SK-N-SH (cell line): Measurements from ENCODE around the gene HOXC11. TPM values are rescaled to one million over a fixed set of nuclear protein-coding genes. Genes with fewer than 3 reads are reported as not detected.
A peak's percentile ranks its signal among the peaks of the same experiment; 100 is the strongest.

Source experiments
- CTCF ChIA-PET: fragments of 300-600, 350-600 bp; formaldehyde crosslinking; extraction: SDS; loops from one replicate; lab custom pipeline; 2021; lab: Yijun Ruan, JAX
- POLR2A ChIA-PET: fragments of 350-600 bp; sonication (Branson Sonifier 250); formaldehyde crosslinking; extraction: SDS; loops from one replicate; lab custom pipeline; 2020; ENCODE audit warnings: antibody characterized with exemption, inconsistent platforms; lab: Yijun Ruan, JAX
- DNase-seq: peaks from one replicate; pipeline ENCODE4 v3.0.0; 2012
- H2AFZ ChIP-seq: fragments of 200-600 bp; sonication (generic); 2 replicates; pipeline ENCODE4 v1.8.1; 2016; ENCODE audit warnings: antibody characterized with exemption, mild to moderate bottlenecking, low read depth
- H3F3A ChIP-seq: fragments of 200-600 bp; sonication (generic); replicated peaks from 2 replicates; pipeline ENCODE3; 2016; ENCODE audit warnings: antibody characterized with exemption, mild to moderate bottlenecking; ENCODE audit not compliant: insufficient read depth
- H3K27ac ChIP-seq, 2 experiments: fragments of 200-500 bp in 1 of 2; fragments of 200-600 bp in 1 of 2; sonication (Bioruptor generic) in 1 of 2; sonication (generic), shearing (Covaris generic) in 1 of 2; 2 replicates each; pipeline versions ENCODE4 v1.5.1 to v1.6.1; 2014 to 2016; ENCODE audit warnings: low read depth in 2 of 2, inconsistent platforms in 1 of 2, low read length in 1 of 2, mild to moderate bottlenecking in 1 of 2, mixed read lengths in 1 of 2
- H3K27me3 ChIP-seq: fragments of 200-600 bp; sonication (generic), shearing (Covaris generic); 2 replicates; pipeline ENCODE4 v1.6.1; 2016; ENCODE audit warnings: mixed run types; ENCODE audit not compliant: insufficient read depth
- H3K36me3 ChIP-seq, 2 experiments: fragments of 200-500 bp in 1 of 2; fragments of 200-600 bp in 1 of 2; sonication (Bioruptor generic) in 1 of 2; sonication (generic) in 1 of 2; replicated peaks in 1 of 2; 2 replicates each; pipeline versions ENCODE3 to v1.5.1; 2014 to 2016; ENCODE audit warnings: low read length in 1 of 2, mild to moderate bottlenecking in 1 of 2; ENCODE audit not compliant: insufficient read depth in 2 of 2, control insufficient read depth in 1 of 2
- H3K4me1 ChIP-seq, 2 experiments: fragments of 200-500 bp in 1 of 2; fragments of 200-600 bp in 1 of 2; sonication (Bioruptor generic) in 1 of 2; sonication (generic), shearing (Covaris generic) in 1 of 2; 2 replicates each; pipeline versions ENCODE4 v1.5.1 to v1.6.1; 2014 to 2016; ENCODE audit warnings: low read depth in 1 of 2, low read length in 1 of 2, mixed run types in 1 of 2; ENCODE audit not compliant: insufficient read depth in 2 of 2, control insufficient read depth in 1 of 2
- H3K4me2 ChIP-seq: fragments of 200-600 bp; sonication (generic), shearing (Covaris generic); 2 replicates; pipeline ENCODE4 v1.6.1; 2017; ENCODE audit warnings: mixed run types
- H3K4me3 ChIP-seq, 2 experiments: fragments of 200-500 bp in 1 of 2; fragments of 200-600 bp in 1 of 2; sonication (Bioruptor generic) in 1 of 2; sonication (generic), shearing (Covaris generic) in 1 of 2; 2 replicates each; pipeline versions ENCODE4 v1.5.1 to v1.8.1; 2014 to 2016; ENCODE audit warnings: low read depth in 2 of 2, inconsistent platforms in 1 of 2, low read length in 1 of 2, mild to moderate bottlenecking in 1 of 2, mixed read lengths in 1 of 2, moderate library complexity in 1 of 2
- H3K79me2 ChIP-seq: fragments of 200-600 bp; sonication (generic); 2 replicates; pipeline ENCODE4 v1.8.1; 2017; ENCODE audit warnings: mild to moderate bottlenecking; ENCODE audit not compliant: insufficient read depth
- H3K9ac ChIP-seq: fragments of 200-600 bp; sonication (generic); 2 replicates; pipeline ENCODE4 v1.6.1; 2017; ENCODE audit warnings: mixed run types
- H3K9me2 ChIP-seq: fragments of 200-600 bp; sonication (generic); 2 replicates; pipeline ENCODE4 v1.6.1; 2017; ENCODE audit warnings: mixed run types
- H3K9me3 ChIP-seq: fragments of 200-600 bp; sonication (generic); 2 replicates; pipeline ENCODE4 v1.6.1; 2017; ENCODE audit warnings: mixed run types, mild to moderate bottlenecking, moderate library complexity
- H4K20me1 ChIP-seq: fragments of 200-600 bp; sonication (generic); 2 replicates; pipeline ENCODE4 v1.6.1; 2017; ENCODE audit warnings: mild to moderate bottlenecking, mixed run types; ENCODE audit not compliant: insufficient read depth
- CTCF ChIP-seq: fragments of 200-600 bp; sonication (generic); IDR thresholded peaks from 2 replicates; pipeline ENCODE4 v1.6.1; 2017; ENCODE audit warnings: antibody characterized with exemption, mild to moderate bottlenecking, moderate library complexity
- ELF1 ChIP-seq: IDR thresholded peaks from 2 replicates; pipeline ENCODE4 v1.4.0; 2012
- FOSL2 ChIP-seq: IDR thresholded peaks from 2 replicates; pipeline ENCODE4 v1.4.0; 2012; ENCODE audit warnings: low read depth, mild to moderate bottlenecking, moderate library complexity, borderline replicate concordance
- FOXM1 ChIP-seq: IDR thresholded peaks from 2 replicates; pipeline ENCODE4 v1.4.0; 2012; ENCODE audit warnings: low read depth, mild to moderate bottlenecking
- GABPA ChIP-seq: IDR thresholded peaks from 2 replicates; pipeline ENCODE4 v1.4.0; 2012; ENCODE audit warnings: low read depth, mild to moderate bottlenecking
- GATA2 ChIP-seq: sonication (generic); formaldehyde crosslinking; IDR thresholded peaks from 2 replicates; pipeline ENCODE4 v1.5.0; 2020; ENCODE audit warnings: mild to moderate bottlenecking, missing genetic modification reagents
- JUND ChIP-seq: IDR thresholded peaks from 2 replicates; pipeline ENCODE4 v1.4.0; 2012
- MEF2A ChIP-seq: IDR thresholded peaks from 2 replicates; pipeline ENCODE4 v1.4.0; 2012; ENCODE audit warnings: low read depth, borderline replicate concordance
- RFX5 ChIP-seq: IDR thresholded peaks from 2 replicates; pipeline ENCODE4 v1.6.1; 2012; ENCODE audit warnings: mild to moderate bottlenecking, improper control_type of control experiment, low read length
- SIN3A ChIP-seq: IDR thresholded peaks from 2 replicates; pipeline ENCODE4 v1.6.1; 2012; ENCODE audit warnings: low read depth, mild to moderate bottlenecking, low read length, moderate library complexity, borderline replicate concordance
- SMC3 ChIP-seq: IDR thresholded peaks from 2 replicates; pipeline ENCODE4 v1.6.1; 2012; ENCODE audit warnings: low read depth, low read length, improper control_type of control experiment
- TAF1 ChIP-seq: IDR thresholded peaks from 2 replicates; pipeline ENCODE4 v1.6.1; 2012; ENCODE audit warnings: low read depth, mild to moderate bottlenecking, low read length, moderate library complexity, borderline replicate concordance
- YY1 ChIP-seq: IDR thresholded peaks from 2 replicates; pipeline ENCODE4 v1.4.0; 2012; ENCODE audit warnings: low read depth, mild to moderate bottlenecking
- ZBTB33 ChIP-seq: IDR thresholded peaks from 2 replicates; pipeline ENCODE4 v1.4.0; 2012; ENCODE audit warnings: low read depth, borderline replicate concordance
- WGBS: methylation state at CpG from one replicate; pipeline ENCODE4 v1.1.6; 2017; ENCODE audit warnings: low lambda C conversion rate; 5-methylcytosine and 5-hydroxymethylcytosine counted together
- polyA plus RNA-seq, 3 experiments: library from polyadenylated mRNA; depleted of rRNA; stranded (reverse); fragments of >200 nt; gene quantifications; 2 replicates each; pipeline ENCODE4 v1.2.3, GENCODE V29; 2012

Gene HOXC11
- polyA plus RNA-seq (2012; rRNA removed), result not detected in 2 replicates
- polyA plus RNA-seq (2012; cell fraction: cytosol; rRNA removed), result not detected in 2 replicates
- polyA plus RNA-seq (2012; cell fraction: nucleus; rRNA removed), result not detected in 2 replicates

- no peak for TF ChIP-seq GATA2 (CRISPR knock-in tag)
- TF ChIP-seq CTCF, result no peak
- TF ChIP-seq FOXM1, result no peak
- TF ChIP-seq ELF1, result no peak
- no peak for TF ChIP-seq SIN3A
- no peak for TF ChIP-seq GABPA
- no peak for TF ChIP-seq MEF2A
- TF ChIP-seq YY1, result no peak
- peaks cover 0 to 2% of the 10 kb centered on the region in 2 experiments; a peak in 1 of 4 replicates for H3K4me1 ChIP-seq
- H3K36me3 ChIP-seq, result no peaks in the 10 kb centered on the region
- H4K20me1 ChIP-seq, result 0 out of 2 replicates have a peak, but pooled peaks cover 2% of the 10 kb centered on the region
- no peak within 1 kb of the TSS for H3K4me3 ChIP-seq
- H3K9ac ChIP-seq, result no peak within 1 kb of the TSS
- H3K27ac ChIP-seq, result no peak within 1 kb of the TSS
- H3K4me2 ChIP-seq, result peak within 1 kb of the TSS; percentile 24; the same call in 1 of the 2 replicates
- DNase-seq, result no peak
- peaks cover 3% of the 10 kb centered on the region for H3F3A ChIP-seq
- no peaks in the 10 kb centered on the region for H3K79me2 ChIP-seq
- WGBS, result 36% methylated on average over 21 of the region's 21 CpGs
- no peak within 1 kb of the TSS; the same call in 1 of the 2 replicates for H2AFZ ChIP-seq
- ChIA-PET CTCF (interaction anchor here (0.9 to 12.7 kb wide), 5 partner anchors 11 to 234 kb away, joined by 3 to 134 read pairs (median 5); partner anchors contain the start of gene HOXC10), POLR2A (no interaction called here)
- H3K9me2 ChIP-seq, result no peaks in the 10 kb centered on the region
- peaks cover 100% of the 10 kb centered on the region for H3K27me3 ChIP-seq
- no peaks in the 10 kb centered on the region for H3K9me3 ChIP-seq
Measured at GRCh38 chr12:53972722-53973235, at the start of gene HOXC11. Gene HOXC11 (plus strand): TSS chr12:53973126. CDS start chr12:53973242, 116 bp downstream.

- no peak overlapping the region for H3K4me2 ChIP-seq
- H3K4me1 ChIP-seq, result no peaks in the 10 kb centered on the region
- H3K36me3 ChIP-seq, result no peaks in the 10 kb centered on the region
- H3K27ac ChIP-seq, result no peak overlapping the region
- 5% methylated on average over 2 of the region's 2 CpGs for WGBS
- no peaks in the 10 kb centered on the region for H3K9me2 ChIP-seq
- peaks cover 69% of the 10 kb centered on the region for H3K27me3 ChIP-seq
- ChIA-PET CTCF (interaction anchor here (1.5 to 1.7 kb wide), 2 partner anchors 14 to 16 kb away, joined by 4 to 5 read pairs; partner anchors contain the start of gene HOXC13), POLR2A (no interaction called here)
- no peak overlapping the region for H2AFZ ChIP-seq
- no peaks in the 10 kb centered on the region for H3F3A ChIP-seq
- H4K20me1 ChIP-seq, result no peaks in the 10 kb centered on the region
- H3K9me3 ChIP-seq, result no peaks in the 10 kb centered on the region
- TF ChIP-seq SMC3 (no peak), TAF1 (no peak), CTCF (no peak), ZBTB33 (no peak), JUND (no peak), RFX5 (no peak), FOSL2 (no peak)
- no peak for DNase-seq
- H3K9ac ChIP-seq, result no peak overlapping the region
- H3K79me2 ChIP-seq, result no peaks in the 10 kb centered on the region
- no peak overlapping the region for H3K4me3 ChIP-seq
Measured at GRCh38 chr12:53924521-53925405, 48.2 kb upstream of the HOXC11 start.
